Kidney glomerular epithelial cell (primary cell): Measurements from ENCODE around the gene NLN.
"Not testable (repeated sequence)": the region's sequence is repeated elsewhere in the genome, so short reads cannot be mapped to it uniquely, and the experiment has no call there.

Experiments
- DNase-seq: peaks from one replicate; lab custom pipeline; 2025; lab: John Stamatoyannopoulos, UW

The NLN gene

GRCh38 chr5:65772963-65773362 lies 51.0 kb downstream of the NLN start:
- not testable (repeated sequence) for DNase-seq

DNA sequence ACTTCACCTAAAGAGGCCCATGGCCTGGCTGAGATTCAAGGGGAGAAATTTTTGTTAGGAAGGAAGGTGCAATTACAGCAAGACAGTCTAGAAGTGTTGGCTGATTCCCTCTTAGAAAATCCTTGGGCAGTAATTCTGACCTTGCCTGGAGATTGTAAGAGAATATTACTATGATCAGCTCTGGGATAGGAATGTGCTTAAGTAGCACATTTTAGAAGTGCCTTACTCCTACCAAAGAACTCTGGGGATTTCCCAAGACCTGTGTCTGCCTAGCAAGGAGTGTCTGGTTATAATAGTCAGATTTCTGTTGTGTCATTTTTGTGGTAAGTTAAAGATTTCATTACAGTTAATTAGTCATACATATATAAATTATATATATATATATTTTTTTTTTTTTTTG lies 52.3 kb downstream of the NLN start:
- DNase-seq = peak; percentile 89

GRCh38 chr5:65775476-65775875 lies 53.5 kb downstream of the NLN start:
- DNase-seq = no peak

- DNase-seq = no peak
These were observed 54.6 kb downstream of the NLN start for GRCh38 chr5:65776441-65777141.

- DNase-seq = no peak
These were observed 56.1 kb downstream of the NLN start for GRCh38 chr5:65778126-65778525.

DNA sequence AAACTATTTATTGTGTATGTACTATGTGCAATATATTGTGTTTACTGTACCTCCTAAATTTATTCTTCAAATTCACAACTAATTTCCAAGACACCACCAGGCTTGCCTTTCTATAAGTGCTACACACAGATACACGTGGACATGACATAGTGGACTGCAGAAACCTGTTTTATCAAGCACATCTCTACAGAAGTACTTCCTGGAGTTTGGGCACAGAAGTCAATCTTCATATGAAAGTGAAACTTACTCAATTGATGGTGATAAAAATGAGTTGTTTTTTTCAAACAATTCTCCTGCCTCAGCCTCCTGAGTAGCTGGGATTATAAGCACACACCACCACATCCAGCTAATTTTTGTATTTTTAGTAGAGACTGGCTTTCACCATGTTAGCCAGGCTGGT lies 57.6 kb downstream of the NLN start:
- no peak for DNase-seq

GRCh38 chr5:65788296-65788695 lies 66.3 kb downstream of the NLN start:
- DNase-seq = not testable (repeated sequence)

DNA sequence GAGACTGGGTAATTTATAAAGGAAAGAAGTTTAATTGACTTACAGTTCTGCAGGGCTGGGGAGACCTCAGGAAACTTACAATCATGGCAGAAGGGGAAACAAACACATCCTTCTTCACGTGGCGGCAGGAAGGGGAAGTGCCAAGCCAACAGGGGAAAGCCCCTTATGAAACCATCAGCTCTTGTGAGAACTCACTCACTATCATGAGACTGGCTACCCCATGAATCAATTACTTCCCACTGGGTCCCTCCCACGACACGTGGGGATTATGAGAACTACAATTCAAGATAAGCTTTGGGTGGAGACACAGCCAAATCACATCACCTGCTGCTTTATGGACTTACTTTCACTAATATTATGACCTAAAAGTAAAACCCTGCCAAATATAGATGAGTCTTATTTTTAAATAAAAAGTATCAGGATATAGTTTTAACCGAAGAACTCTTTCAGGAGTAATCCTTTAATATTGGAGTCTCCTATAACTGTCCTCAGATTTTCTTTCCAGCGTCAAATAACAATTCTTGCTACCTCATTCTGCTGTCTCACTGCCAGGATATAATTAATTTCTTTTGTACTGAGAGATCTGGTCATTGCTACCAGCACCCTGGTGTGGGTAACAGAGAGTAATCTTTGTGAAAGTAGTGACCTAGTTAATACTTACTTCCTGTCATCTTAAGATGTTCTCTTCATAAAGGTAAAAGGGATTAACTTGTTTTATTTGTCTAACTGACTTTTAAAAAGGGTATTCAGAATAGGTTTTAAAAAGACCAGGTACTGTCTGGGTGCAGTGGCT lies 68.6 kb downstream of the NLN start:
- DNase-seq = no peak

DNA sequence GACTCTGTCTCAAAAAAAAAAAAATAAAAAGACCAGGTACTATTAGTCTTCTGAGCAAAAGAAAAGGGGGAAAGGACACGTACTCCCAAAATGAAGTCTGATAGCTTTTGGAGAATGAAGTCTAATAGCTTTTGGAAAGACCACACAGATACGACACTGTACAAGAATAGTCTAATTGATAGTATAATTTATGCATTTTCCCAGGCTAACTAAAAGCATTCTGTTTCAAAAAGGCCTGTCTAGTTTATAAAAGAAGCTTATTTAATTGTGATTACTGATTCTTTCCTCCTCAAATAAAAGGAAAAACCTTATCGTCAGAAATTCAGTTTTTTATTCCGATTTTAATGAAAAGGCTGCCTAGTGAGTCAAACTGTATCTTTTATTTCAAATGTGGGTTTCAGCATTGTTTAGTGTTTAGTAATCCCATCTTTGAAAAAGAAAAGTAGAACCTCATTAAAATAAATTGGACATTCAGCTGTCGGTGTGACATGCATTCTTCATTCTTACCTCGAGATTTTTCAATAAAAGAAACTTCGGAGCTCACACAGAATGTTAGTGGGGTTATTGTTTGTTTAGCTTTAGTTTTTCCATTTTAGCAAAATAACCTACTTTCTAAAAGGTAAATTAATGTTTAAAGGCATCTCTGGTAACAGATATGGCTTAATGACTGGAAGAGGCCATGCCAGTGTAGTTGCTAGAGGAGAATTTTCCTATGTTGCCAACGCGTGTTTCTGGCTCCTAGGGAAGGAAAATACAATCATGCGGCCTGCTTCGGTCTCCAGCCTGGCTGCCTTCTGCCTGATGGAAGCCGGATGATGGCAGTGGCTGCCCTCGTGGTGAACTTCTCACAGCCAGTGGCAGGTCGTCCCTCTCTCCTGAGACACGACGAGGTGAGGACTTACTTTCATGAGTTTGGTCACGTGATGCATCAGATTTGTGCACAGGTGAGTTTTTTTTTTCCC lies 70.0 kb downstream of the NLN start:
- DNase-seq = no peak

DNA sequence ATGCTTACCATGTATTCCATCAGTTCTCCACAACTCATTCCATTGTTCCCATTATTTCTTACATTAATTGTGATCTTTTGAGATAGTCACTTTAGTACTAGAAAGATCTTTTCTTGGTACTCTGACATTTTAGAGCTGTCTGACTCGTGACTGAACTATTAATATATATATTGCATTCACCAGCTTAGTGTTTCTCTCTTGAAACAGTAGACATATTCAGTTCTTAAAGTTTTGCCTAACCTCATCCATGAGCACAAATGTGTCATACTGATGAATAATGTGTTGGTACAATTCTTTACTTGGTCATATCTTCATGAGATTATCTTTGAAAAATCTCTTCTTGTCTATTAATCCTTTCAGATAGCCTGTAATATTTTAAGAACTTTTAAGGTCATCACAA lies 74.3 kb downstream of the NLN start:
- DNase-seq = no peak

GRCh38 chr5:65796751-65797316 lies 74.8 kb downstream of the NLN start:
- DNase-seq = no peak

DNA sequence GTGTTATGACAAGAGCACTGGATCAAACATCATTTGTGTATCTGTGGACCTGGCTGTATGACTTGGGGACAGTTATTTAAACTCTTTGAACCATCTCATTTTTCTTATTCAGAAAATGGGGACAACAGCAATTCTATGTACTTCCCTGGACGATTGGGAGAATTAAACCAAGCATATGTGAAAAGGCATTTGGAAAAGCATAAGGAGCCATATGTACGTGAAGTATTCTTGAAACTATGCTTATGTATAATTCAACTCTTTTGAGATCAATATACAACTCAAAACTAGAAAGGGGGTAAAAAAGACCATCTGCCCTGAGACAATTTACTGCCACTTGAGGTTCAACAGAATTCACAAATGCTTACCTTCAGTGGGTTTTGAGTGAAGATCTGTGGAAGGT lies 75.5 kb downstream of the NLN start:
- no peak for DNase-seq

GRCh38 chr5:65799857-65800256 lies 77.9 kb downstream of the NLN start:
- no peak for DNase-seq

DNA sequence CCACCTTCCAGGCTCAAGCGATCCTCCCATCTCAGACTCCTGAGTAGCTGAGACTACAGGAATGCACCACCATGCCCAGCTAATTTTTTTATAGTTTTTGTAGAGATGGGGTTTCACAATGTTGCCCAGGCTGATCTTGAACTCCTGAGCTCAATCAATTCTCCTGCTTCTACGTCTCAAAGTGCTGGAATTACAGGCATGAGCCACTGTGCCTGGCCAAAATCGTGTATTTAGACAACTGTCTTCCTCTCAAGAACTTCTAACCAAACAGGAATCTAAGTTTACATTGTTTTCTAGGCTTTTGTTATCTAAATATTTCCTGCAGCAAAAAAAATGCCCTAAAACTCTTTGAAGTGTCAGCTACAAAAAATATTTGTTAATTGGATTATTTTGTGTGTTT lies 78.8 kb downstream of the NLN start:
- no peak for DNase-seq

DNA sequence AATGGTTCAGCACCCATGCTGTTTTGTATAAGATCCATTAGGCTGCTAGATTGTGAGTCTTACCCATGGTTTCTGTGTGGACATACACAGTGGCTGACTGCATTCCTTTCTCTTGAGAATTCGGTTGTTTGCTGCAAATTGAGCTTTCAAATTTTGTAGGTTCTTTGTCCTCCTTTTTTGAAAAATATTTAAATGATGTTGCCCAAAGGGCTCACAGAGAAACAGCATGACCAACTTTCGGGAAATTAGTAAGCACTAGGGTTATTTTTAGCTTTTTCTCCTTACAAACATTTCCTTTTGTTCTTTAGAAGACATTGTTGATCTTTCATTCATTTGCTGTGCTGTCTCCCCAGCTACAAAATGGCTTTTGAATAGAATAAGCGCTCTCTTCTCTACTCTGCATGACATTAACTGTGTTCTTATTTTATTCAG lies 79.4 kb downstream of the NLN start:
- DNase-seq = no peak

- no peak for DNase-seq
These were observed 80.1 kb downstream of the NLN start for GRCh38 chr5:65802080-65802479.

DNA sequence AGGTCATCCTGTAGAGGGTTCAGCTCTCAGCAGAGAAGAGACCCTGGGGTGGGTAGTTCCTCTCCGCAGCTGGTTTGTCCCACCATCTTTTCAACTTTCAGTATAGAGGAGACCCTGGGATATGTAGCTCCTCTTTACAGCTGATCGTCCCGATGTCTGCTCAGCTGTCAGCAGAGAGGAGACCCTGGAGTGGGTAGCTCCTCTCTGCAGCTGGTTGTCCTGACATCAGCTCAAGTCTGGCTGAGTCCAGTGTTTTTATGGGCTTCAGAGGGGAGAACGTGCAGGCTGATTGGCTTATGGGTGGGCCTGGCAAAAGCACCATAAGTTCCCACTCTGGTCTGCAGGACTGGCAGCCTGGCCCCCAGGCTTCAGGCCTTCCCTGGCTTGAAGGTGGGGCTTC lies 80.8 kb downstream of the NLN start:
- no peak for DNase-seq

DNA sequence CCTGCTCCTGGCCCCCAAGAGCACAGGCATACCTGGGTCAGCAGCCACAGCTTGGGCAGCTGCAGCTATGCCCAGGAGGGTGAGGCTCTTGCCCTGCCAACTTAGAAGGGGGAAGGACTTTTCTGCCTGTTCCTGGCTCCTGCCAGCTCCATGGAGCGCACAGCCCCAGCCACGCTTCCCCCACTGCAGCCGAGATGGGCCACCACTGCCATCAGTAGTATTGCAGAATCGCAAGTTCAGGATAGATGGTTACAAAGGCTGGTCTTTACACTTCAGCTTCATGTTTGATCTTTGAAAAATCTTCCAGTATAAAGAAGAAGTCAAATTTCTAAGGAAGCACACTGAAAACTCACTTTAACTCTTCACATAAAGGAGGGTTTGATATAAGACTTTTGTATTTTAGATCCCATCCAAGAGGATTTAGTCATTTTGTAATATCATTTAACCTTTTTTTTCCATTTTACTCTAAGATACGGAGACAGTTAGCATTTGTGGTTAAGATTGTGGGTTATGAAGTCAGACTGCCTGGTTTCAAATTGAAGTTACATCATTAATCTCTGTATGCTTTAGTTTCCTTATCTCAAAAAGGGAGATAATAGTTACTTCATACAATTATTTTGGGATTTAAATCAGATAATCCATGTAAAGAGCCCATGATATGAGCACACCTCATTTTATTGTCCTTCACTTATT lies 81.8 kb downstream of the NLN start:
- no peak for DNase-seq

DNA sequence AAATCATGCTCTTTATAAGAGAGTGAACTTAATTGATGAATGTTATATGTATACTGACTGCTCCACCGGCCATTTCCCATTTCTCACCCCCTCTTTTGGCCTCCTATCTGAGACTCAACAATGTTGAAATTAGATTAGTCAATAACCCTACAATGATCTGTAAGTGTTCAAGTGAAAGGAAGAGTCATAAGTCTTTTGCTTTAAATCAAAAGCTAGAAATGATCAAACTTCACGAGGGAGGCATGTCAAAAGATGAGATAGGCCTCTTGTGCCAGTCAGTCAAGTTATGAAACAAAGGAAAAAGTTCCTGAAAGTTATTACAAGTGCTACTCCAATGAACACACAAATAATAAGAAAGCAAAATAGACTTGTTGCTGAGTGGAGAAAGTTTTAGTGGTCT lies 83.1 kb downstream of the NLN start:
- DNase-seq = no peak

- DNase-seq = not testable (repeated sequence)
These were observed 85.5 kb downstream of the NLN start for GRCh38 chr5:65807494-65807893.

DNA sequence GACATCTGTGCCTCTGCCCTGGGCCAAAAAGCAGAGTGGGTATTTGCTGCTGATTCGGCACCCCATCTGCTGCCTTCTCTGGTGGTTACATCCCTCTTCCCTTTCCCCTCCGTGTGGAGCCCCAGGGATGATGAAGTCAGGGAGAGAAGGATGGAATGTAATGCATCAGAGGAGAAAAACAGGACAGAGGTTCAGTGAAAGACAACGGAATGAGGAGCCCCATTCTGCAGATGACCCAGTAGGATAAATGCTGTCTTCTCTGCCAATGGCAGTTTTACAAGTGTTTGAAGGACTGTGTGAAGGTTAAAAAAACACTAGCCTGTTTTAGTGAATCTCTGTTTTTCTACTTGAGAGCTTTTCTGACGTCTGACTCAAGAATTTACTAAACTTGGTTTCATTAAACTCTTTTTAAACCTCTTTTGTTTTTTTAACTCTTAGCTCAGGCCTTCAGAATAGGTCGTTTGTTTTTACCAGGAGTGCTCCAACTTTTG lies 86.3 kb downstream of the NLN start:
- no peak for DNase-seq
